ENCODE measurements around the gene HDDC3.
A peak's percentile ranks its signal among the peaks of the same experiment; 100 is the strongest.

The HDDC3 gene

DNA sequence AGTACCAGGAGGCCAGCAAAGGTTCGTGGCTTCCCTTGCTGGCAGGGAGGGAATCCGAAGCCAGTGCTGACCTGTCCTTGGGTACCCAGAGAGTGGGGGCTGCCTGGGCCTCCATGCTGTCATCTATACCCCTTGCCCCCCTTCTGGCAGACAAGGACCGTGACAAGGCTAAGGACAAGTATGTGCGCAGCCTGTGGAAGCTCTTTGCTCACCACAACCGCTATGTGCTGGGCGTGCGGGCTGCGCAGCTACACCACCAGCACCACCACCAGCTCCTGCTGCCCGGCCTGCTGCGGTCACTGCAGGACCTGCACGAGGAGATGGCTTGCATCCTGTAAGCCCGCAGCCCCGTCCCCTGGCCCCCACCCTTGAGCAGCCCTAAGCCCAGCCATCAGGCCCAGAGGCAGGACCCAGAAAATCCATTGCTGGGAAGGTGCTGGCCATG, 45.3 kb downstream of the HDDC3 start:
- no peak for DNase-seq

- DNase-seq = no peak
Measured at GRCh38 chr15:90886291-90886614, 46.1 kb downstream of the HDDC3 start.

DNA sequence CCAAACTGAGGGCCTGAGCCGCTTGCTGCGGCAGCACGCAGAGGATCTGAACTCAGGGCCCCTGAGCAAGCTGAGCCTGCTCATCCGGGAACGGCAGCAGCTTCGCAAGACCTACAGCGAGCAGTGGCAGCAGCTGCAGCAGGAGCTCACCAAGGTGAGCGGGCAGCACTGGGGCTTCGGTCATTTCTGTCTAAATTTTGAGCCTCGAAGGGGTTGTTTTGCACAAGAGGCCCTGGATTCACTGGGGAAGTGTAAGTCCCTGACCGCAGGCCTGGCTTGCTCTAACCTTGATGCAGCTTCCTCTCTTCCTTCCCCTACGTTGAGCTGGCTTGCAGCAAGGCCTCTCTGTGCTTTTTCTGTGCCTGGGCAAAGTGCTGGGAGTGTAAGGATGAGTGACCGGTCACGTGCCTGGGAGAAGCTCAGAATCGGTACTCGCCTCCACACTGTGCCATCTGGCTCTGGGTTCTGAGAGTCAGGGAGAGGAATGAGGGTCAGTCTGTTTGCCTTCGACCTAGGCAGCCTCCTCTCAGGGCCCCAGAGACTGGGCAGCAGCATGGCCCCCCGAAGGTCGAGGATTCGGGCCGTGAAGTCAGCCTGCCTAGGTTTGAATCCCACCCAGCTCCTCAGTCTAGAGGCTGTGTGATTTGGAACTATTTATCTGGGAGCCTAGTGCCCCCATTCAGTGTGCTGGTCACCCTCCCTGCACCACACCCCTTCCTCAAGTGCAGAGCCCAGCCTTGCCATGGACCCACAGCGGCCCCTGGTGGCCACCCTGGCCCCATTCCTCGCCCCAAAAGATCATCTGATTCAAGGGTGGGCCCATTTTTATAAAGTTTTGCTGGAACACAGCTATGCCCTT, 46.7 kb downstream of the HDDC3 start:
- peak; percentile 68 for DNase-seq

DNA sequence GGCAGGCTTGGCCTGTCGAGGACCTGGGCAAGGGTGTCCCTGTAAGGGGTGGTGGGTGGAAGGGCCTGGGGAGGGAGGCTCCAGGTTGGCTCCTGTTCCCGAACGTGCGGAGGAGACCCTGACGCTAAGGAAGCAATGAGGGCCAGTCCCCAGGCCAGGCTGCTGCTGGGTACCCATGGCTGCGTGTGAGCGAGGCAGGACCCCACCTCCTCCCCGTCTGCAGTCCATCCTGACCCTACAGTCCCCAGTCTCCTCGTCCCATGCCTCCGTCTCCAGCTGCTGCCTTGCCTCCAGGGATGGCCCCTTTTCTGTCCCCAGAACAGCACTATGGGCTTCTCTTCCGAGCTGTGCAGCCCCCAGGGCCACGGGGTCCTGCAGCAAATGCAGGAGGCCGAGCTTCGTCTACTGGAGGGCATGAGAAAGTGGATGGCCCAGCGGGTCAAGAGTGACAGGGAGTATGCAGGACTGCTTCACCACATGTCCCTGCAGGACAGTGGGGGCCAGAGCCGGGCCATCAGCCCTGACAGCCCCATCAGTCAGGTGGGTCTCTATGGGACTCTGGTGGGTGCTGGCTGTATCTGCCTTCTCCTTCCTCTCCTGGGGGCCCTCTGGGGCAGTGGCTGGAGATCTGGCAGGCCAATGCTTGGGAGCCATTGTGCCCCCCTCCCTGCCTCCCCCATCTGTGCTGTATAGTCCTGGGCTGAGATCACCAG, 47.5 kb downstream of the HDDC3 start:
- DNase-seq = no peak

DNA sequence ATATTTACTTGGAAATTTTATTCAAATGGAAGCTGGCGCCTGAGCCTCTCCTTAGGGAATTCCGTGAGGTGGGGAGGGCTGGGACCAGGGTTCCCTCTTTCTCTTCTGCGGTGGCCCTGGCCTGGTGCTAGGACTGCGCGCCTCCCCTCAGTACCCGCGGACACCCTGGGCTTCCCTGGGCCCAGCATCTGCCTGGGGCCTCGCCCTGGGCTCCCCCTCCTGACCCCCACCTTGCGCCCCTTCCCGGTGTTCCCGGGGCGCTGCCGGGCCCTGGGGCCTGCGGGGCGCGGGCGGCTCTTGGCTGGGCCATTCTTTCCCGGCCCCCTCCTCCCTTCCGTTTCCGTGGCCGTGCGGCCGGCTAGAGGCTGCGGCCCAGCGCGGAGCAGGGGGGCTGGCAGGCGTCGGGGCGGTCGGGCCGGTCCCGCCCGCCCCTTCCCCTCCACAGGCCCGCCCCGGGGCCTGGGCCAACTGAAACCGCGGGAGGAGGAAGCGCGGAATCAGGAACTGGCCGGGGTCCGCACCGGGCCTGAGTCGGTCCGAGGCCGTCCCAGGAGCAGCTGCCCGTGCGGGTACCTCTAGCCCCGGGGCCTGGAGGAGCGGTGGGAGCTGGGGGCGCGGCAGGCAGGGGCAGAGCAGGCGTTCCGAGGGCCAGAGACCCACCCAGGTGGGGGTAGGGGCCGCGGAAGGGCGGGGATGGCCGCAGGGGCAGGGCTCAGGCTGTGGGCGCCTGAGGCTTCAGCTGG, 48.2 kb downstream of the HDDC3 start, which contains the start of gene FES:
TSS of gene FES (plus strand) at position 529 of the 743 bp plus-strand sequence. CDS start 542 bp downstream, outside the sequence.
- peak; percentile 72 for DNase-seq

- no peak for DNase-seq
Measured at GRCh38 chr15:90883526-90883975, 48.8 kb downstream of the HDDC3 start.

DNA sequence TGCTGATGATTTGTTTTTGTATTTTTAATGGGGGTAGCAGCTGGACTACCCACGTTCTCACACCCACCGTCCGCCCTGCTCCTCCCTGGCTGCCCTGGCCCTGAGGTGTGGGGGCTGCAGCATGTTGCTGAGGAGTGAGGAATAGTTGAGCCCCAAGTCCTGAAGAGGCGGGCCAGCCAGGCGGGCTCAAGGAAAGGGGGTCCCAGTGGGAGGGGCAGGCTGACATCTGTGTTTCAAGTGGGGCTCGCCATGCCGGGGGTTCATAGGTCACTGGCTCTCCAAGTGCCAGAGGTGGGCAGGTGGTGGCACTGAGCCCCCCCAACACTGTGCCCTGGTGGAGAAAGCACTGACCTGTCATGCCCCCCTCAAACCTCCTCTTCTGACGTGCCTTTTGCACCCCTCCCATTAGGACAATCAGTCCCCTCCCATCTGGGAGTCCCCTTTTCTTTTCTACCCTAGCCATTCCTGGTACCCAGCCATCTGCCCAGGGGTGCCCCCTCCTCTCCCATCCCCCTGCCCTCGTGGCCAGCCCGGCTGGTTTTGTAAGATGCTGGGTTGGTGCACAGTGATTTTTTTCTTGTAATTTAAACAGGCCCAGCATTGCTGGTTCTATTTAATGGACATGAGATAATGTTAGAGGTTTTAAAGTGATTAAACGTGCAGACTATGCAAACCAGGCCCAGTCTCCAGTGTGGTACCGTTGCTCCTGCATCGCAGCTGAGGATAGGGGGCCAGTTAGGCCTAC, 49.4 kb downstream of the HDDC3 start:
- DNase-seq = no peak

- no peak for DNase-seq
Measured at GRCh38 chr15:90881978-90882721, 50.2 kb downstream of the HDDC3 start.

DNA sequence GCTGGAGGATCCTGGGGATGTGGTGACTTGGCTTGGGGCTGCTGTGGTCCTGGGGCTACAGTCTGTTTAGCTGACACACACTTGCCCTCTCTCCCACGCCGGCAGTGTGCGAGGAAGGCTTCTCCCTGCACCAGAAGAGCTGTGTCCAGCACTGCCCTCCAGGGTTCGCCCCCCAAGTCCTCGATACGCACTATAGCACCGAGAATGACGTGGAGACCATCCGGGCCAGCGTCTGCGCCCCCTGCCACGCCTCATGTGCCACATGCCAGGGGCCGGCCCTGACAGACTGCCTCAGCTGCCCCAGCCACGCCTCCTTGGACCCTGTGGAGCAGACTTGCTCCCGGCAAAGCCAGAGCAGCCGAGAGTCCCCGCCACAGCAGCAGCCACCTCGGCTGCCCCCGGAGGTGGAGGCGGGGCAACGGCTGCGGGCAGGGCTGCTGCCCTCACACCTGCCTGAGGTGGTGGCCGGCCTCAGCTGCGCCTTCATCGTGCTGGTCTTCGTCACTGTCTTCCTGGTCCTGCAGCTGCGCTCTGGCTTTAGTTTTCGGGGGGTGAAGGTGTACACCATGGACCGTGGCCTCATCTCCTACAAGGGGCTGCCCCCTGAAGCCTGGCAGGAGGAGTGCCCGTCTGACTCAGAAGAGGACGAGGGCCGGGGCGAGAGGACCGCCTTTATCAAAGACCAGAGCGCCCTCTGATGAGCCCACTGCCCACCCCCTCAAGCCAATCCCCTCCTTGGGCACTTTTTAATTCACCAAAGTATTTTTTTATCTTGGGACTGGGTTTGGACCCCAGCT, 51.0 kb downstream of the HDDC3 start:
- no peak for DNase-seq

GRCh38 chr15:90880381-90881145, 51.8 kb downstream of the HDDC3 start:
- no peak for DNase-seq
